ENCODE results near the gene CAMK2N1.

Gene CAMK2N1

DNA sequence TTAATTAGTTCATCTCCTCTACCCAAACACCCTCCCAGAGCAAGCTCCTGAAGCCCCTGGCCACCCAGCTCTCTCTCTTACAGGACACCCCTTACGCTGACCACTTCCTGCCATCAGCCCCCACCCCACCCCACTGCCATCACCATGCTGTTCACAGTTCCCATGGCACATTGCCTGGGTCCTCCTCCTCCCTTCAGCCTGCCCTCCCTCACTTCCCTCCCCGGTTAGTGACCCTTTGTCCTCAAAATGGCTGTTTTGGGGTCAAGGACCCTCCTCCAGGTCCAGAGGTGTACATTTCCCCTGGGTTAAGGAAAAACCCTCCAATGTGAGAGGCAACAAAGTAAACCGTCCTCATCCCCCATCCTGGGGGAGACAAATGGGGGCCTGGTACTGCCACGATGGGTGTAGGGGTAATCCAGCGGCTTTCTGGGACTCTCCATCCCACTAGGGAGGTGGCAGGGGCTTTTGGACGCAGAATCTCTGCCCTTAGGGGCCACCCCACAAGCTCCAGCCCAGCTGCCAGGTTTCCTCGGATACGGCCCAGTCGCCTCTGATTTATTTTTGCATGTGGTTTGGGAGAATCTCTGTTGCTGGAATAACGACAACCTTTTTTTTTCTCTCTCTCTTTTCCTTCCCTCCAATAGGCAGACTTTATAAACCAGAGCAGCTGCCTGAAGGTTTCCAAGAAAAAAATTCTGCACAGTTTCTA, 8.5 kb downstream of the CAMK2N1 start:
- DNase-seq: no peak

DNA sequence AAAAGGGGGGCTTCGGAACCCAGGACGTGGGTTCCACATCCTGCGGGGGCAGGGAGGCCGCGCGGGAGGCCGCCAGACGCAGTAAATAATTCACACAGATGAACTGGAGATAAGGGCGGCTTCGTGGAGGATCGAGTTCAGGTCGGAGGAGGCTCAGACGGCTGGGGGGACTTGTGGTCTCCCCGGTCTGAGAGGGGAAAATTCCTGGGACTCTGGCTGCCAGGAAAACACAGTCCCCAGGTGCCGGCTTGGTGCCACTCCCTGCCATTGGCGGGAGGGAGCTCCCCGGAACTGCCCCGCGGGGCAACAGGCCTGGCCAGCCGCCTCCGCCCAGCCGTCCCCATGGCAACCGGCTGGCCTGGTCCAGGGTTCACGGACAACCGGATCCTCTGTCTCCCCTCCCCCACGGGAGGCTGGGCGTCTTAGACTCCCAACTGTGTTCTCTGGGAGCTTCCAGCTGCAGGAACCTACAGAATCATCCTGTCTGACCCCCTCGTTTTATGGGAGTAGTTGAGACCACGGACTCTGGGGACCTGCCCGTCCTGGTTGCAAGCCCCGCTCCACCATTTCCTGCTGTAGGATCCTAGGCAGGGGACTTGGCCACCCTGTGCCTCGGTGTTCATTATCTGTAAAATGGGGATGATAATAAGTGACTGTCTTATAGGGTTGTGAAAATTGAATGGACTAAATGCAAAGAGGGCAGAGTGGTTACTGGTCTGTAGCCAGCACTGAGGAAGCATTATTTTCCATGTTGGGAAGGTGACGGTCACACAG, 9.6 kb downstream of the CAMK2N1 start:
- no peak for DNase-seq

DNA sequence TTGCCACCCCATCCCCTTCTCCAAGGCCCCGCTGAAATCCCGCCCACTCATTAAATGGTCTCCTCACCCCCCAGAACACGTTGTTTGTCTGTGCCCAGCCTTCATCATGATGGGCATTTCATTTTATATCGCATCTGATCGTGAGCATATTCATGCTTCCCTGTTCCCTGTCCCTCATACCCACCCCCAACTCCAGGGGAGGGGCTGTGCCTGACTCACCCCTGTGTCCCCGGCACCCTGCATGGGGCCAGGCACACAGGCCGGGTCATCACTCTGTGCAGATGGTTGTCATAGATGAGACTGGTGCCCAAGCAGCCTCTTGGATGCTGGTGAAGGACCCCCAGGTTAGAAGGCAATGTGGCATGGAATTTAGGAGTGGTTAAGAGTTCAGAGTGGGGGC, 11.0 kb downstream of the CAMK2N1 start:
- no peak for DNase-seq

DNA sequence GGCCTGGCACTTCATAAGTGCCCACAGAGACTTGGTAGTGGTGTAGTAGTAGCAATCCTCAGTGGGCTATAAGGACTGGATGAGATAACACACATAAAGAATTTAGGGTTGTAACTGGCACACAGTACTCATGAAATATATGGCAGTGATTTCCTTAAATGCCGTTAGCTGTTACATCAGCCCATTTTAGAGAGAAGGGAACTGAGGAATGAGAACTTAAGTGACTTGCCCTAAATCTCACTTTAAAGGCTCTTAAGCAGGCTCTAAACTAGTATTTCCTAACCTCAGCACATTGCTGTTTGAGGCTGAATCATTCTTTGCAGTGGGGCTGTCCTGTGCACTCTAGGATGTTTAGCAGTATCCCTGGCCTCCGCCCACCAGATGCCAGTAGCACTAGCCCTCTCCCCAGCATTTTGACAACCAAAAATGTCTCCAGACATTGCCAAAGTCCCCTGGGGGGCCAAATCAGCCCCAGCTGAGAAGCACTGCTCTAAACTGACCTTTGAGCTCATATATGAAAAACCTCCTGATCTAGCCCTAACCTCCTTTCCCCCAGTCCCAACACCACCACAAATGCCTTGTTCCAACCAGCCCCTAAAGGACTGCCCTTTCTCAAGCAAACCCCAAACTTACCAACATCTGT, 11.6 kb downstream of the CAMK2N1 start:
- DNase-seq: no peak

DNA sequence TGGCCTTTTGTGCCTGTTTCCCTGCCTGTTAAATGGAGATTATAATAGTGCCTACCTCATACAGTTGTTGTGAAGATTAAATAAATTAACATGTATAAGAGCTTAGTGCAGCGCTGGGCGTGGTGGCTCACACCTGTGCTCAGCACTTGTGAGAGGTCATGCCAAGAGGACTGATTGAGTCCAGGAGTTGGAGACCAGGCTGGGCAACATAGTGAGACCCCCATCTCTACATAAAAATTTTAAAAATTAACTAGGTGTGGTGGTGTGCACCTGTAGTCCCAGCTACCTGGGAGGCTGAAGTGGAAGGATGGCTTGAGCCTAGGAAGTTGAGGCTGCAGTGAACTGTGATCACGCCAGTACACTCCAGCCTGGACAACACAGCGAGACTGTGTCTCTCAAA, 12.1 kb downstream of the CAMK2N1 start:
- DNase-seq: no peak

DNA sequence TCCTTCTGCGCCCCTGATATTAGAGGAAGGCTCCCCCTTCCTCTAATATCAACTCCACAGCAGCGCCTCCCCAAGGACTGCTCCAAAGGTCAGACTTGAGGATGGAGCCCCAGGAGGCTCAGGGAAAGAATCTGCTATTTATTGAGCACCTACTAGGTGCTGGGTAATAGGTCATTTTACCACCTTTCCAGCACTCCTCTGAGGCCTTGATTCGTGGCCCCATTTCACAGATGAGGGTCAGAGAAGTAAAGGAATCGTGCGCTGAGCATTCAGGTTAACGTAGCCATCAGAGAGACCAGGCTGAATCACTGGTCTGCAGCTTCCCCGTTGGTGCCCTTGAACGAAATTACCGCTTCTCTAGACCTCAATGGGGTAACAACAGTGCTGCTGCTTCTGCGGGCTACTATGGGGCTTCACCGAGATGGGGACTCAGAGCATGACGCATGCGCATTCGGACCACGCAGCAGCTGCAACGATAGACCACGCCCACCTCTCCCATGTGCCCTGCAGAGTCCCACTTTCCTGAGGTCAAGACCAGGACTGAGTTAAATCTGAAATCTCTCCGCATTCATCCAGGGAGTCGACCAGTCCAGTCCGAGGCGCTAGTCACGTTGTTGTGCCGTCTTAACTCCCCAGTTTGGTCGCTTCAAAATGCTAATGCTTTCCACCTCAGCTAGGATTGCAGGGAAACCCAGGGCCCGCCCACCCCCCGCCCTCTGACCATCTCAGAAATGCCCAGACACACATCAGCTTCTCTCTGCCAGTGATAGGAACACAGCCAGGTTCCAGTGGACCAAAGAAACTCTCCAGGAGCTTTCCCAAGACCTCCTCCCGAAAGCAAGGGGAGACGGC, 12.9 kb downstream of the CAMK2N1 start:
- peak in 1 of 2 experiments; percentile 52 for DNase-seq

DNA sequence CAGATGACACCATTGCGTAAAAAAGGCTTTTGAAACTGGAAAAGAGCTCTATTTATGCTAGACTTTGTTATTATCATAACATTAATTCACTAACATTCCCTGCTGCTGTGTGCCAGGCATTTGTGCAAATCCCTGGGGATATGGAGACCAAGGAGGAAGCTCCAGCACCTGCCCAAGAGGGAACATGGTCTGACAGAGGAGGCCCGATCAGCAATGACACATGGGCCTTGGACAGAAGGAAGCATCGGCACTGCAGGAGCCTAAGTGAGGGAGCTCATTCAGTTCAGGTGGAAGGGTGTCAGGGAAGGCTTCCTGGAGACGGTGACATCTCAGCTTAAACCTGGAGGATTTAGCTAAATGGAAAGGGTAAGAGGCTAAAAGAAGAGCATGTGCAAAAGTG, 13.9 kb downstream of the CAMK2N1 start:
- DNase-seq: no peak

DNA sequence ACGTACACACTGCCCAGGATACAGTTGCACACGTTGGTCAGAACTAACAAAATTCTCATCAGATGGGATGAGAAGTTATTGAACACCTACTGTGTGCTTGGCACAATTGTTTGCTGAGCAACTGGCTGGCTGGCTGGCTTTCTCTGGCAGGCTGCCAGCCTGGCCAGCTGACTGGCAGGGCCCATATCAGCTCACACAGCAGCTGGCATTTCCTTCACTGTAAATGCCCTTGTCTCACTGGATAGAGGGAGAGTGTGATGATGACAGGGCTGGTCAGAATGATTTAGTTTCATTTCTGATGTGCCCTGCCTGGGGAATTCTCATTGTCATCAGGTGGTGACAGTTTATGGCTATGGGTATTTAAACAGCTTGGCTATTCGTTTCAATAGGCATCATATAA, 15.8 kb downstream of the CAMK2N1 start:
- DNase-seq: no peak

DNA sequence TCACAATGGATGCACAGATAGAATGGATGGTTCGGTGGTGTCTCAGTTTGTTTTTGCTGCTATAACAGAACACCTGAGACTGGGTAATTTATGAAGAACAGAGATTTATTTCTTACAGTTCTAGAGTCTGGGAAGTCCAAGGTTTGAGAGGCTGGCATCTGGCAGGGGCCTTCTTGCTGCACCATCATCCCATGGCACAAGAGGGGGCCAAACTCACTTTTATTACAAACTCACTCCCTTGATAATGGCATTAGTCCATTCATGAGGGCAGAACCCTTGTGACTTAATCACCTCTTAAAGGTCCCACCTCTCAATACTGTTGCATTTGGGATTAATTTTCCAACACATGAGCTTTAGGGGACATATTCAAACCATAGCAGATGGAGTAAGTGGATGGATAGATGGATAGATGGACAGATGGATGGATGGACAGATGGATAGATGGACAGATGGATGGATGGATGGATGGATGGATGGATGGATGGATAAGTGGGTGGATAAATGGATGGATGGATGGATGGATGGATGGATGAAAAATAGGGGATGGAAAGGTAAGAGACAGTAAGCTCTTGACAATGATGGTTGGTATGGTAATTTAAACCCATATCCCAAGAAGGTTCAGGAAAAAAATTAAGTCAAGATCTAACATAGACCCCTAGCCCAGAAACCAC, 16.5 kb downstream of the CAMK2N1 start:
- DNase-seq: no peak

DNA sequence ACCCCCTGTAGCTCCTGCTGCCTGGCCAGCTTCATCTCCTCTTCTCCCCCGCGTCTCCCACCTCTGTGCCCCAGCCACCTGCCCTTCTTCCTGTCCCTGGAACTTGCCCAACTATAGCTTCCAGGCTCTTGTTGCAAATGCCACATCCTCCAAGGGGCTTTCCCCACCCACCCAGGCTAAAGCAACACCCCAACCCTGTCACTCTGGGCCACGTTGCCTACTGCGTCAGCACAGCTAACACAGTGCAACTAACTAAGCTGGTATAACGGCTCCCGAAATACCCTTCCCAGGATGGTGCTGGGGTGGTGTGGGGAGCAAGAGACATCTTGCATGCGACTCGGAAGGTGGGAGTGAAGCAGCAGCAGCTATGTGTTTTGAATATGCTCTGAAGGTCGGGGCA, 19.7 kb downstream of the CAMK2N1 start:
- DNase-seq: peak; percentile 37 to 50

DNA sequence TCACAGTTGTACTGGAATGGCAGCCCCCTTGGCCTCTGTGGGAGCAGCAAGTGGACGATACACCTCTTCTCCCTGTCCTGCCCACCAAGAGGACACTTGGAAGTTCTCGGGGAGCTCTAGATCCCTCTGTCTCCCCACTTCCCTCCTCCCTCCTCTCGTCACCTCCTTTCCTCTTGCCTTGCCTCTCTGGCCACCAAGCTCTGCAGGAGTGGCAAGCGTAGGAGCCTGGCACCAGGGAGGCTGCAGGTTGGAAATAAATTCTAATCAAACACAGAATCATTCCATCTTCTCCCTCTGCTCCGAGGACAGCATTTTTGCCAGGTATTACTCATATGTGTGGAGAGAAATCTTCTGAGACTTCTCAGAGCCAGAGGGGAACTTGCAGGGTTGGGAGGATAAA, 20.8 kb downstream of the CAMK2N1 start:
- DNase-seq: no peak

DNA sequence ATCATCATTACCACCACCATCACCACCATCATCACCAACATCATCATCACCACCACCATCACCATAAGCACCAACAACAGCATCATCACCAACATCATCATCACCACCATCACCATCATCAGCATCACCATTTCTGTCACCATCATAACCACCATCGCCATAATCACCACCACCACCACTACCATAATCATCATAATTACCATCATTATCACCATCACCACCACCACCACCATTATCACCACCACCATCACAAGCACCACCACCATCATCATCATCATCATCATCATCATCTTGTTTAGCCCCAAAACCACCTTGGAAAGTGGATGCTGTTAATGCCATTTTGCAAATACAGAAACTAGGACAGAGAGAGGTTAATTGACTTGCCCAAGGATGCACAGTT, 22.5 kb downstream of the CAMK2N1 start:
- no peak for DNase-seq

DNA sequence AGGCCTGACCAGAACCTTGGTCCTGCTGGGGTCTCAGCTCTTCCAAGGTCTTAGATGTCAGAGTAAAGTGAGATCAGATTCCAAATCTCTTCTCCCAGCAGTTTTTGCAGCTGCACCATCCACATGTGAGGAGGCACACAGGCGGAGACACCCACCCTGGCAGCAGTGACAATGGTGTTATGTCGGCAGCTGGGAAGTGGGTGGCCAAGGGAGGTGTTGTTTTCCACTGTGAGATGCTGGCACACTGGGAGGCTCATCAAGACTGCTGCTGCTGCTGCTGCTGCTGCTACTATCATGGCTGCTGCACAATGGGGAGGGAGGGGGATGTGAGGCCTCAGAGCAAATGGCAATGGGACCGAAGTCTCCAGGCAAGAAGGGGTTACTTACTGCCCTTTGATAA, 23.6 kb downstream of the CAMK2N1 start:
- DNase-seq: no peak

DNA sequence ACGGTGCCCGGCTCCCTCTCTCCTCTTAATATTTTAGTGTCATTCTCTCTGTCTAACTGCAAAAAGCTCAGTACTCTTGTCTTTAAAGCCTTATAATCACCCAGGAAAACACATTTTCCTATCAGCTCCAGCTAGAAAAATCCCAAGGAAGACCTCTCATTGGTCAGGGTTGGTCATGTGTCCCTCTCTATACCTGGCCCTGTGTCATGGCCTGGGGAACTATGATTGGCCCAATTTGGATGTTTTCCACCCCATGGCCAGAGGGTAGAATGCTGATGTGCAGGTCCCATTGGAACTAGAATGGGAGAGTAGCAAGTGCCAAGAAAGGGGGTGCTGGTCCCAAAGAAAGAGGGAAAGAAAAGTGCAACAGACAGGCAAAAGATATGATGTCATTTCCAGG, 27.3 kb downstream of the CAMK2N1 start:
- no peak for DNase-seq

DNA sequence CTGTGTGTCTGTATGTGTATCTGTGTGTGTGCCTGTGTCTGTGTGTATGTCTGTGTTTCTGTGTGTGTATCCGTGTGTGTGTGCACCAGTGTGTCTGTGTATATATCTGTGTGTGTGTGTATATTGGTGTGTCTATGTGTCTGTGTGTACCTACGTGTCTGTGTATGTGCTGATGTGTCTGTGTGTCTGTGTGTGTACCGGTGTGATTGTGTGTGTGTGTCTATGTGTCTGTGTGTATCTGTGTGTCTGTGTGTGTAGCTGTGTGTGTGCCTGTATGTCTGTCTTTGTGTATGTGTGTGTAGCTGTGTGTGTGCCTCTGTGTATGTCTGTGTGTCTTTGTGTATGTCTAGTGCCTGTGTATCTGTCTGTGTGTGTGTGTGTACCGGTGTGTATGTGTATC, 32.0 kb downstream of the CAMK2N1 start:
- no peak for DNase-seq

DNA sequence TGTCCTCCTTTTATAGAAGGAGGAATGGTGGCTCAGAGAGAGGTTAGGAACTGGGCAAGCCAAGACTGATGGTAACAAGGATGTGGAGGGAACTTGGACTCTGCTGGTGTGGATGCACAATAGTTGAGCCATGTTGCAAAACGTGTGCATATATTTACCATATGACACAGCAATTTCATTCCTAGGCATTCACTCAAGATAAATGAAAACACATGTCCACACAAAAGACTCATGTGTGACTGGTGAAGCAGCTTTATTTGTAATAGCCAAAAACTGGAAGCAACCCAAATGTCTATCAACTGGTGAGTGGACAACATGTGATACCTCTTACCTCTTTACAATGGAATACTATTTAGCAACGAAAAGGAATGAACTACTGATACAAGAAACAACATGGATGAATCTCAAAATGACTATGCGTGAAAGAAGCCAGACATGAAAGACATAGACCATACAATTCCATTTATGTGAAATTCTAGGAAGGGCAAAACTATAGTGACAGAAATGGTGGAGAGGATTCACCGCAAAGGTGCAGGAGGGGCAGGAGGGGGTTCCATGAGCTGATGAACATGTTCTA, 36.2 kb downstream of the CAMK2N1 start:
- DNase-seq: no peak

DNA sequence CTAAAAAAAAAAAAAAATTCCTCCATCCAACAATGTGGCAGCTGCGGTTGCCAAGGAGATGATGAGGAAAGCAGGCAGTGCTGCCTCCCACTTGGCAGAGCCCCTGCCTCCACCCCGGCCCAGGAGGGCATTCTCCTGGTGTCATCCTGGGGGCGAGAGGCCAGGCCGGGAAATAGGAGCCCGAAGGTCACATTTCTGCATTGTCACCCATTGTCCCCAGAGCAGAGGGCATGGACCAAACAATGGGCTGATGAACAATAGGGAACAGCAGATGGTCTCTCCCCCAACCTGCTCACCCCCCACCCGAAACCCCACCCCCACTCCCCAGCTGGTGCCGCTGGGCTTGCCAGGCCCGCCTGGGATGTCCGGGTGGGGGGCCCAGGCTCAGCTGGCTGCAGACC, 37.3 kb downstream of the CAMK2N1 start:
- DNase-seq: no peak

DNA sequence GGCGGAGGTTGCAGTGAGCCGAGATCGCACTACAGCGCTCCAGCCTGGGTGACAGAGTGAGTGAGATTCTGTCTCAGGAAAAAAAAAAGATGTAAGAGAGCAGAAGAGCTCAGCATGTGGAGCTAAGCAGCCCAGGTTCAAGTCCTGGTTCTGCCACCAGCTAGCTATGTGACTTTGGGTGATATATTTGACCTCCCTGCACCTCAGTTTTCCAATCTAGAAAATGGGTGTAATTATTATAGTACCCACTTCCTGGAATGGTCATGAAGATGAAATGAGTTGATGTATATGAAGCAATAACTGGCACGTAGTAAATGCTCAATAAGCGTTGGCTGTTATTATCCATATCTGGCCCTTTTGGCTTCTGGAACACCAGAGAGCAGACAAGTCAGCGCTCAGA, 38.2 kb downstream of the CAMK2N1 start:
- no peak for DNase-seq

DNA sequence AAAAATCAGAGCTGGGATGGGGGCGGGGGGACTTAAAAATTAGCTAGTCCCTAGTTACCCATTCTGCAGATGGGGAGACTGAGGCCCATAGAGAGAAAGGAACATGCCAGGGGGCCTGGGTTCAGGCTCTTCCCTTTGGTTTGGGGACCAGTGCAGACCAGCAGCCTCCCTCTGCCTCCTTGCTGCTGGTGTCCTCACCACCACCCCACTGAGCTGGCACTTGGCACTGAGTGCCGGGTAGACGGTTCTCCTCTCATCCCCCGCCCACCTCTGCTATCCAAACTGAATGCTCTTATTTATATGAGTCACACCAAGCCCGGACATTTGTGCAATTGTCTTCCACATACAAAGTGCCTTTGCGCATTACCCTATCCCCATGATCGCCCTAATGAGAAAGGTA, 39.2 kb downstream of the CAMK2N1 start:
- no peak for DNase-seq

DNA sequence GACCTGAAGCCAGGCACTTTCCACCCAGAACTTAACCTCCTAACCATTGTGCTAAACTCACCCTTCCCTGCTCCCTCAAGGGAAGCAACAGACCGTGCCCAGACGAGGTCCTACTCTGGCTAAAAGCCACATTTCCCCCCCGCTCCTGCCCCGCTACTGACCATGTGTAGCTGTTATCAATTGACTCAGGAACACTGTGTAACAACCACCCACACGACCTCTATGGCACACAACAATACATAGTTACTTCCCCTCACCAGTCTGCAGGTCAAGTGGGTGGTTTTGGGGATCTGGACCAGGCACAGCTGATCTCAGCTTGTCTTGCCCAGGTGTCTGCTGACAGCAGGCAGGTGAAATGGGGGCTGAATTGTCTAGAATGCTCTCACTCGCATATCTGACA, 40.1 kb downstream of the CAMK2N1 start:
- DNase-seq: no peak

DNA sequence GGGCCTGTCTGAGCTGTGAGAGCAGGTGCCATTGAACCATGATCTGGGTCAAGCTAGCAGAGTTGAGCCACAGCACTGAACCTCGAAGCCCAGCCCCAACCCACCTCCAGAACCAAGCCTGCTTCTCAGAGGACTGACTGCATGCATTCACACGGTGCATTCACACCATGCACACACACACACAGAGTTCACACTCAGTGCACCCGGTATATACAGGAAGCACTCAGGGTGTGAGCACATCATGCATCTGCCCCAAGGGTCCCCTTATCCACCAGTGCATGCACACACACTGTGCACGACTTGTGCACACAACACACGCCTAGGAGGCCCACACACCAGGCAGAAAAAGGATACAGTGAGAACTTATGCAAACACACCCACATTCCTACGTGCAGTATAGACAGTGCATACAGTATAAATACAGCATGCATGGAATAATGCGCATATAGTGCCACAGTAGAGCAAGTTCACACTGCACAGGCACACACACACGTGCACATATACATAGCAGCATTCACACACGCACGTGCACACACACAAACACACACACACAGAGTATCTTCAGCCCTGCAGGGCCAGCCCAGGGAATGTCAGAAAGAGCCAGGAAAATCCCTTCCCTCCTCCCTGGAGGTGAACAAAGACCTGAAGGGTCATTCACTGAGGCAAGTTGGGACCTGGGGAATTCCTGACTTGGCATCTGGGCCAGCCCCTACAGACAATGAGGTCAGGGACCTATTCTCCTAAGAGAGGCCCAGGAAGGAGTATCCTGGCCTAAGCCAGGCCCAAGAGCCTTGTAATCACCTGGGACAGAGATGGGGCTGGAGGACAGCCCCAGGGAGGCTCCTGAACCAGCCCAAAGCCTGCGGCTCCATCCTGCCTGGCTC, 42.1 kb downstream of the CAMK2N1 start:
- DNase-seq: no peak

Data from activated CD4-positive, alpha-beta T cell treated with anti-CD3 and anti-CD28 coated beads, Interleukin-2, amount 50 U/mL, for 48 hours (primary cell).